ENCODE results near the gene FCHSD2. TPM values are rescaled to one million over a fixed set of nuclear protein-coding genes. Genes with fewer than 3 reads are reported as not detected.

FCHSD2 gene
- polyA plus RNA-seq, 1 donor (not counting 4 experiments of a cell fraction or from before 2014, with no cell fraction given), result 14.2 TPM

DNA sequence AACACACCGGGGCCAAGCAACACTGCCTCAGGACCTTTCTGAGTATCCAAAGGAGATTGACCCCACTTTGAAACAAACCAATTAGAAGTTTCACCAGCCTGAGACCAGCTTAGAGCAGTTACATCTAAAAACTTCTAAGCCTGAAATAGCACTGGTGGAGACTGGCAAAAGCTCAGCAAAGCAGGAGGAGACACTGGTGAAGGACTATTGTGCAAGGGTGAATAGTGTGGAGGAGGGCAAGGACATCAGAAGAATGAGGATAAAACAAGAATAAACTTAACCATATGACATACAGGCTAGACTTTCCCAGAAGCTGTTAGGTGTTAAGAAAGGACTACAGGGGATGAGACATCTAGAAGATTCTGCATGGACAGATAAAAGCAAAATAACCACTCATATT lies 152.4 kb downstream of the FCHSD2 start:
- Histone ChIP-seq H3K9me3 (ENCODE audit: control insufficient read depth, low read depth, low read length) (no peaks in the 10 kb centered on the region), H3K27me3 (ENCODE audit: control insufficient read depth, extremely low read depth, insufficient read depth, low read length) (no peaks in the 10 kb centered on the region), H3K4me2 (ENCODE audit: control insufficient read depth, extremely low read depth, insufficient read depth, low read depth, low read length) (no peak overlapping the region), H3K4me1 (ENCODE audit: control insufficient read depth, extremely low read depth, insufficient read depth, low read length) (no peaks in the 10 kb centered on the region), H3K79me2 (ENCODE audit: control insufficient read depth, insufficient read depth, low read length) (no peaks in the 10 kb centered on the region), H2AFZ (ENCODE audit: control insufficient read depth, low read length) (no peak overlapping the region), H3K9me1 (ENCODE audit: control insufficient read depth, extremely low read depth, insufficient read depth, low read length) (no peaks in the 10 kb centered on the region), H3K36me3 (ENCODE audit: control insufficient read depth in 2 of 2, extremely low read depth in 1 of 2, insufficient read depth in 2 of 2, low read length in 2 of 2) (peaks cover under 1 to 1% of the 10 kb centered on the region in 2 experiments), H3K9ac (ENCODE audit: control insufficient read depth, extremely low read depth, insufficient read depth, low read length) (no peak overlapping the region), H4K20me1 (ENCODE audit: control insufficient read depth, extremely low read depth, insufficient read depth, low read length) (no peaks in the 10 kb centered on the region), H3K27ac (ENCODE audit: control insufficient read depth, insufficient read depth, low read length) (no peak overlapping the region), H3K4me3 (ENCODE audit: control insufficient read depth in 2 of 3, extremely low read depth in 1 of 3, insufficient read depth in 2 of 3, low read depth in 1 of 3, low read length in 3 of 3) (no peak overlapping the region)
- no peak for DNase-seq (ENCODE audit: low read depth, low spot score)
- FAIRE-seq, result no peak
- TF ChIP-seq, protein P1, sequence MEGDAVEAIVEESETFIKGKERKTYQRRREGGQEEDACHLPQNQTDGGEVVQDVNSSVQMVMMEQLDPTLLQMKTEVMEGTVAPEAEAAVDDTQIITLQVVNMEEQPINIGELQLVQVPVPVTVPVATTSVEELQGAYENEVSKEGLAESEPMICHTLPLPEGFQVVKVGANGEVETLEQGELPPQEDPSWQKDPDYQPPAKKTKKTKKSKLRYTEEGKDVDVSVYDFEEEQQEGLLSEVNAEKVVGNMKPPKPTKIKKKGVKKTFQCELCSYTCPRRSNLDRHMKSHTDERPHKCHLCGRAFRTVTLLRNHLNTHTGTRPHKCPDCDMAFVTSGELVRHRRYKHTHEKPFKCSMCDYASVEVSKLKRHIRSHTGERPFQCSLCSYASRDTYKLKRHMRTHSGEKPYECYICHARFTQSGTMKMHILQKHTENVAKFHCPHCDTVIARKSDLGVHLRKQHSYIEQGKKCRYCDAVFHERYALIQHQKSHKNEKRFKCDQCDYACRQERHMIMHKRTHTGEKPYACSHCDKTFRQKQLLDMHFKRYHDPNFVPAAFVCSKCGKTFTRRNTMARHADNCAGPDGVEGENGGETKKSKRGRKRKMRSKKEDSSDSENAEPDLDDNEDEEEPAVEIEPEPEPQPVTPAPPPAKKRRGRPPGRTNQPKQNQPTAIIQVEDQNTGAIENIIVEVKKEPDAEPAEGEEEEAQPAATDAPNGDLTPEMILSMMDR (optimal IDR thresholded peaks at IDR 0.05 in 1 of 3, IDR thresholded peaks at IDR 0.05 in 1 of 3, conservative IDR thresholded peaks at IDR 0.05 in 1 of 3; ENCODE audit: extremely low read depth in 1 of 3, insufficient read depth in 2 of 3, low read length in 3 of 3), result no peak
- TF ChIP-seq EZH2 (IDR thresholded peaks at IDR 0.05; ENCODE audit: low read length), result no peak
- dilution Hi-C loops (cut with MboI; ENCODE audit: extremely low pct_ligation_motif_present, low sequenced_read_pairs), result no loop called here

DNA sequence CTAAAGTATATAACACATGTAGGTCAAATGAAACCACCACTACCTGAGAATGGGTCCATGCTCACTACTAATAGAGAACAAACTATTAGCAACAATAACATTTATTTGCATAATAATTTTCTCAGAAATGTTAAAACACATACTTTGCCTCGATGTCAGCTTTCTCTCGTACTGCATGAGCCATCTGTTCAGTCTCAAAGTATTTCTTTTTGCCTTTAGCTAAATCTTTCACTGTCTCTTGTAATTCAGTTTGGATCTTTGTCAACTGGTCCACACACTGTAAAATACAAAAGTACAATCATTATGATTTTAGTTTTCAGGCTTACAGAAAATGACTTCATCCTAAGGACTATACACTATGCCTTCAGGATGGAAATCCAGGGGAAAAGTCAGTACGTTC lies 153.3 kb downstream of the FCHSD2 start:
- Histone ChIP-seq H3K4me2 (ENCODE audit: control insufficient read depth, extremely low read depth, insufficient read depth, low read depth, low read length) (no peak overlapping the region), H2AFZ (ENCODE audit: control insufficient read depth, low read length) (no peak overlapping the region), H3K9me1 (ENCODE audit: control insufficient read depth, extremely low read depth, insufficient read depth, low read length) (no peaks in the 10 kb centered on the region), H3K9me3 (ENCODE audit: control insufficient read depth, low read depth, low read length) (no peaks in the 10 kb centered on the region), H3K79me2 (ENCODE audit: control insufficient read depth, insufficient read depth, low read length) (no peaks in the 10 kb centered on the region), H4K20me1 (ENCODE audit: control insufficient read depth, extremely low read depth, insufficient read depth, low read length) (no peaks in the 10 kb centered on the region), H3K27ac (ENCODE audit: control insufficient read depth, insufficient read depth, low read length) (no peak overlapping the region), H3K4me1 (ENCODE audit: control insufficient read depth, extremely low read depth, insufficient read depth, low read length) (no peaks in the 10 kb centered on the region), H3K4me3 (ENCODE audit: control insufficient read depth in 2 of 3, extremely low read depth in 1 of 3, insufficient read depth in 2 of 3, low read depth in 1 of 3, low read length in 3 of 3) (no peak overlapping the region), H3K27me3 (ENCODE audit: control insufficient read depth, extremely low read depth, insufficient read depth, low read length) (no peaks in the 10 kb centered on the region), H3K36me3 (ENCODE audit: control insufficient read depth in 2 of 2, extremely low read depth in 1 of 2, insufficient read depth in 2 of 2, low read length in 2 of 2) (peaks cover 2% of the 10 kb centered on the region in 2 experiments), H3K9ac (ENCODE audit: control insufficient read depth, extremely low read depth, insufficient read depth, low read length) (no peak overlapping the region)
- FAIRE-seq, result no peak
- dilution Hi-C loops (cut with MboI; ENCODE audit: extremely low pct_ligation_motif_present, low sequenced_read_pairs), result no loop called here
- no peak for TF ChIP-seq EZH2 (IDR thresholded peaks at IDR 0.05; ENCODE audit: low read length)
- TF ChIP-seq, protein P1 (optimal IDR thresholded peaks at IDR 0.05 in 1 of 3, IDR thresholded peaks at IDR 0.05 in 1 of 3, conservative IDR thresholded peaks at IDR 0.05 in 1 of 3; ENCODE audit: extremely low read depth in 1 of 3, insufficient read depth in 2 of 3, low read length in 3 of 3), result no peak
- no peak for DNase-seq (ENCODE audit: low read depth, low spot score)
